ENCODE data around the gene NACAD.
A peak's percentile ranks its signal among the peaks of the same experiment; 100 is the strongest.

NACAD gene

DNA sequence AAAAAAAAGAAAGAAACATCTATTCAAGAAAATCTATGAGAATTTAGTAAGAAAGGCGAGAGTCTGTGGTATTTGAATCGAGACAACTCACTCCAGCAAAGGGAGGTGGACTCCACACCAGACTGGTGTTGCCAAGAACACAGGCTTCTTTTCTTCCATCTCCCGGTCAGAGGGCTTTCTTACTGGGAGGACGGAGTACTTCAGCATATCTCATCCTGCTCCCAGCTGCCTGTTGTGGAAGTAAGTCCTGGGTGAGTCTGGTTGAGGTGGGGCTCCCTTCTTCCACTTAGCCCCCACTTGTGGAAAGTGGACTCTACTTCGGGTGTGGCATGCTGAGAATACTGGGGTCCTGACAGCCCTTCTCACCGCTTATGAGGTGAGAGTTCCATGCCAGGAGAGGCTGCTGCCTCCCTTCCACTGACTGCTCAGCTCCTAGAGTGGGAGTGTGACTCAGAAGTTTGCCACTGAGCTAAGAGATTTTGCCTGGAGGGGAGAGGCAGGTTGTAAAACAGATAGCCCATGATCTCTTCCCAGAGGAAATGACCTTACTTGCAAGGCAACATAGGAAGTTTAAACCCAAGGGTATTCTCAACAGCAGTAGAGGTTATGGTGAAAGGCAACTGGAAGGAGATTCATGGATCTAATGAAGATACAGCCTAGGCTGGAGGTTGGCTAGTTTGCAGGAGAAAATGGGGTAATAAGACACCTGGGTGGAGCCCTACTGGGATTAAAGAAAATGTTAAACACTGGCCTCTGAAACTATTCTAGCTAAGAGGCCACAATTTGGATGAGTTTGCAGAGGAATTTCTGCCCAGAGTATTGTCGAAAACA, 3.5 kb upstream of the NACAD start:
- DNase-seq (ENCODE audit: low read depth, low spot score), result no peak

DNA sequence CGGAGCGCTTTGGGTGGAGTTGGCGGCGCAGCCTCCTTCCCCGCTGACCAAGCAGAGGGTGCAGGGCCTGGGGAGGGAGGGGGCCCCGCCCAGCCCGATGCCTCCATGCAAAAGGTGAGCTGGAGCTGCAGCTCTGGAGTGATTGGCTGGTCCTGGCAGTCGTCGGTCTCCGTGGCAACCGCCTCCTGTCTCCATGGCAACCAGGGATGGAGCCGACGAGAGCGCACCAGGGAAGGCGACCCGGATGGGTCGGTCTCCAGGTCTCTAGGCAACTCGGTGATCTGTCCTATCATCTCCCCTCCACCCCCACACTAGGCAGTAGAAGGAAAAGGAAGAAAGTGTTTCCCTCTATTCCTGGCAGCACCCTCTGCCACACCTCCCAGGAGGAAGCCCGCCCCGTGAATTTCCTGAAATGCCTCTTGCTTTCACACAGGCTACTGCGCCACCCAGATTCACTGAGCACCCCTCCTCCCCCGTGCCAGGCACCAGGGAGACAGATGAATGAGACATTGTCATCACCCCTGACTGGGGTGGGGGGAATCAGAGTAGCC, 647 bp upstream of the NACAD start:
- DNase-seq (ENCODE audit: low read depth, low spot score), result peak; percentile 35

DNA sequence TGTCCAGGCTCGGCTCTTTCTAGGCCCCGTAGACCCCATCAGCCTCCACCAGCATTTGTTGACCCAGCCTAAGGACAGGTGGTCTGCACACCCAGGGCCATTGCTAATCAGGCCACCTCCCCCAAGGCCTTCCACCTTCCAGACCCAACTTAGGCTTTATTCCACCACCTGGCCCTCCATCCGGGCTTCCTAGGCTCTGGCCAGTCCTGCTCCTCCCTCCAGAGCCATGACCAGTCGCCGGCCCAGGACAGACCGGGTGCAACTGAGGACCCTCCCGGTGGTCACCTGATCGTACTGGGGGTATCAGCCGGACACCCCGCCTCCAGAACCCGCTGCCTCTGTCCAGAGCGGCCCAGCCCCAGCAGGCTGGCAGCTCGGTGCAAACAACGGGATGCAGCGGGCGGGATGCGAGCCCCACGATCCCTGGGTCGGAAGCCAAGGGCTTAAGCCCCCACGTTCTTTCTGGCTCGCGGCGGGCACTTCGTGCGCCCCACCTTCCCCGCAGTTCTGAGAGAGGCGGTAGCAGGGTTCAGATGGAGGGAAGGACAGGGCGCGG, 545 bp downstream of the NACAD start:
- no peak for DNase-seq (ENCODE audit: low read depth, low spot score)

DNA sequence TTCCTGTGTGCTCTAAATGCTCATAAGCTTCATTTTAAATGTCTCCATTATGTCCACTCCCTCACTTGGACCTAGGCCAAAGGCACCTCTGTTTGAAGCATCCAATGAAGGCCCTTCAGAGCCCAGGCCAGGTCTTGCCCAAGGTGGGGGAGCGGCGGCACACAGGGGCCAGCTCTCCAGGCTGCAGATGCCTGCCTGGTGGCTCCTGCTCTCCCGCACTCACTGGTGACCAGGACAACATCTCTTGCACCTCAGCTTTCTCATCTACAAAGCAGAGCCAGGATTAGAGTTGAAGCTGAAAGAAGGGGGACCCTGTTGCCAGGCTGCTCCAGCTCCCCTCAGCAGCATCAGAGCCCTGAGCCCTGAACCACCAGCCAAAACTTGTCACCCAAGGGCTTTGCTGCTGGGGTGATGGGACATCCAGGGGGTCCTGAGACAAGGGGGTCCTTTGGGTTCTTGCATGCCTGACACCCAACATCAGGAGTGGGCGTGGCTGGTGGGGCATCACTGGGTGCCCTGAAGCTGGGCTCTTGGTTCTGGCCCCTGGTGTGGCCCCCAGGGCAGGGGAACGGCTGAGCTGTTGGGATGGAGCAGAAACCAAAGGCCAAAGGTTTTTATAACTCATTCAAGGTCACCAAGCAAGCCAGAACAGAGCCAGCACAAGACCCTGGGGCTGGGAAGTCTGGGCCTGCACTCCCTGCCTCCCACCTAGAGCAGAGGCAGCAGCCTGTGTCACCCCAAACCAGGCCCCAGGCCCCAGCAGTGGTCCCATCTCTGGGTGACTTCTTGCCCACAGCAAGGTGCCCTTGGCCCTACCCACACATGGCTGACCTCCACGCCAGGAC, 1.2 kb downstream of the NACAD start:
- DNase-seq (ENCODE audit: low read depth, low spot score), result no peak

GRCh38 chr7:45086331-45087065, 2.3 kb downstream of the NACAD start:
- no peak for DNase-seq (ENCODE audit: low read depth, low spot score)

- no peak for DNase-seq (ENCODE audit: low read depth, low spot score)
Observed at GRCh38 chr7:45085619-45086200, 3.1 kb downstream of the NACAD start.

DNA sequence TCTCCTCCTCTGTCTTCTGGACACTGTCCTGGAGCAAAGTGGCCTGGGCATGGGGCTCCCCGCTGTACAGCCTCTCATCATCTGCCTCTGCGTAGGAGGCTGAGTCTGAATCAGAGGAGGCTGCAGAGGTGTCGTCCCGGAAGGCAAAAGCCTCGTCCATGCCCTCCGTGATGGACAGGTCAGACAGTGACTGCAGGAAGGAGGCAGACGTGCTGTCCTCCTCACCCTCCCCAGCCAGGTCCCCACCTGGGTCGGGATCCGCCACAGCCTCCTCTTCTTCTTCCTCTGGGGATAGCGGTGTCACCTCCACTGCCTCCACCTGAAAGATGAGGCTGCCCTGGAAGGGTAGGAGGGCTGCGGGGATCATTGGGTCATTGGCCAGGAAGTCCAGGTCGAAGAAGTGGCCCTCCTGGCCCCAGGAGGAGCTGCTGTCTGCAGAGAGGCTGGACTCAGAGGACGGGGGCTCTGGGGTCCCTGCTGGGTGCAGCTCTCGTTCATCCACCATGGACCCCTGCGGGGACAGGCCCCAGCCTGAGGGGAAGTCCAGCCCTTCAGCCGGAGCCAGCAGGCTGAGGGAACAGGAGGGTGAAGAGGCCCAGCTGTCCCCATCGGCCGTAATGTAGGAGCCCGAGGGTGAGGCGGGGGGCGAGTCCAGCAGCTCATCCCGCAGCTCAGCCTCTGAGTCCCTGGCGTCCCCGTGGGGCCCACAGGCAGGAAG, 3.7 kb downstream of the NACAD start:
- no peak for DNase-seq (ENCODE audit: low read depth, low spot score)

DNA sequence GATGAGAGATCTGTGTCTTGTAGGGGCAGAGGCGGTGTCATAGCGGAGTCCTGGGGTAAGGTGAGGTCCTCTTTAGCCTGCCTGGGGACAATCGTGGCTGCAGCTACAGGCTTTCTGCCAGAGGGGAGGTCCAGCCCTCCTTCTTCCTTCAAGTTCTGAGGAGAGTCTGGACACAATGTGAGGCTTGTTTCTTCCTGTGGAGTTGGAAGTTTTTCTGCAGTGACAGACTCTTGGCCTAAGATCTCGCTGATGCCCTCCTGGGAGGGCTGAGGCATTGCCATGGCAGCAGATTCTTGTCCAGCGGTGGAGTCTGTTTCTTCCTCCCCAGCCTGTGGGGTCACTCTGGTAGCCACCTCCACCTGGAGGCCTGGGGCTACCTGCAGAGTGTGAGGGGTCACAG, 4.4 kb downstream of the NACAD start:
- DNase-seq (ENCODE audit: low read depth, low spot score), result no peak

DNA sequence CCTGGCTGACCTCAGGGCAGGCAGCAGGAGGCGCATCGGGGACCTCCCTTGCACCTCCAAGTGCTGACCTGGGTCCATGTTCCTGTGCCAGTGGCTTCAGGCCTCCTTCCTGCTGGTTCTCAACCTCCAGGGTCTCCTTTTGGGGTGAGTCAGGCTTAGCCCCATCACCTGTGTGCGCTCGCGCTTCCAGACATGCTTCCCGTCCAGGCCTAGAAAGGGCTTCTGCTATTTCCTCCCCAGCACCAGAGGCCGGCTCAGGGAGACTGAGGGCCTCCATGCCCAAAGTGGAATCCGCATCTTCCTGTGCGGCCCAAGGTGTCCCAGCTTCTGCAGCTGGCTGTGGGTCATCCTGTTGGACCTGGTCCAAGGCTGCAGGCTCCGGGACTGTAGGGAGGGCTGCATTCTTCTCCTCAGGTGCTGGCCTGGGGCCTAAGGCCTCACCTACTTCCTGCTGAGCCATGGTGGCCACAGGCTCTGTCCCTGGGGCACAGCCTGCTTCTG, 5.9 kb downstream of the NACAD start:
- DNase-seq (ENCODE audit: low read depth, low spot score), result no peak

GRCh38 chr7:45082031-45082830, 6.5 kb downstream of the NACAD start:
- no peak for DNase-seq (ENCODE audit: low read depth, low spot score)

GRCh38 chr7:45081670-45081974, 7.1 kb downstream of the NACAD start:
- DNase-seq (ENCODE audit: low read depth, low spot score), result no peak

GRCh38 chr7:45080958-45081669, 7.7 kb downstream of the NACAD start:
- no peak for DNase-seq (ENCODE audit: low read depth, low spot score)

DNA sequence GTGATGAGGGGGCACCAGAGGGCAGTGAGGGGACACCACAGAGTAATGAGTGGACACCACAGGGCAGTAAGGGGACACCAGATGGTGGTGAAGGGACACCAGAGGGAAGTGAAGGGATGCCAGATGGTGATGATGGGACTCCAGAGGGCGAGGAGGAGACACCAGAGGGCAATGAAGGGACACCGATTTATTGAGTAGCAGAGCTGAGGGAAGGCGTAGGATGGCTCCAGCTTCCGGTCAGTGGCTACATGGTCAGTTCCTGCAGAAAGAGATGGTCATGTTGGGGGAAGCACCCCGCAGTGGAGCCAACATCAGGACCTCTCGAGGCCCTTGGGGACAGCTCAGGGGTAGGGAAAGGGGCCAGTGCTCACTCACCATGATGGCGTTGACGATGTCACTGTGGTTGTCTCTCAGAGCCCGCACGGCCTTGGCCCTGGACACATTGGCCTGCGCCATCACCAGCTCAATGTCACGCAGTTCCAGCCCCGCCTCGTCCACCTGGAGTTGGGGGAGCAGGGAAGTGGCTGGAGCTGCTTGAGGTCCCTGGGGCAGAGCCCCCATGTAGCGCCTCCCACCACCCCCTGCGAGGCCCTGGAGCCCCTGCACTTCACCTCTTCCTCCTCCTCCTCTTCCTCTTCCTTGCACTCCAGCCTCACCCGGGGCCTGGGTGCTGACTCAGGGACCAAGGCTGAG, 8.4 kb downstream of the NACAD start:
- DNase-seq (ENCODE audit: low read depth, low spot score), result no peak

DNA sequence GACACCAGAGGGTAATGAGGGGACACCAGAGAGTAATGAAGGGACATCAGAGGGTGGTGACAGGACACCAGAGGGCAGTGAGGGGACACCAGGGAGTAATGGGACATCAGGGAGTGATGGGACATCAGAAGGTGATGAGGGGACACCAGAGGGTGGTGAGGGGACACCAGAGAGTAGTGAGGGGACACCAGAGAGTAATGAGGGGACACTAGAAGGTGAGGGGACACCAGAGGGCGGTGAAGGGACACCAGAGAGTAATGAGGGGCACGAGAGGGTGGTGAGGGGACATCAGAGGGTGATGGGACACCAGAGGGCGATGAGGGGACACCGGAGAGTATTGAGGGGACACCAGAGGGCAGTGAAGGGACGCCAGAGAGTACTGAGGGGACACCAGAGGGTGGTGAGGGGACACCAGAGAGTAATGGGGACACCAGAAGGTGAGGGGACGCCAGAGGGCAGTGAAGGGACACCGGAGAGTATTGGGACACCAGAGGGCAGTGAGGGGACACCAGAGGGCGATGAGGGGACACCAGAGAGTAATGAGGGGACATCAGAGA, 10.6 kb downstream of the NACAD start:
- DNase-seq (ENCODE audit: low read depth, low spot score), result no peak

DNA sequence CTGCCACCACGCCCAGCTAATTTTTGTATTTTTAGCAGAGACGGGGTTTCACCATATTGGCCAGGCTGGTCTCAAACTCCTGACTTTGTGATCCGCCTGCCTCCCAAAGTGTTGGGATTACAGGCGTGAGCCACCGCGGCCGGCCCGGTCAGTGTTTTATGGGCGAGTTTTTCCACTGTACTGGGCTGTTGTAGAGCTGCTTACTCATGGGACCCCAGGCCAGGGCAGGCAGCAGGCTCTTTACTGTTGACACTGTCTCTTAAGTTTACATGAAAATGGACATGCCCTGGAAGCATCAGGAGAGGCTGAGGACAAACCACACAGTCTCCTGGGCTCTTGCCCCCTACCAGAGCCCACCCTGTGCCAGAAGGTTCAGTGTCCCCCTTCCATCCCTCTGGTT, 11.2 kb downstream of the NACAD start:
- DNase-seq (ENCODE audit: low read depth, low spot score), result no peak

DNA sequence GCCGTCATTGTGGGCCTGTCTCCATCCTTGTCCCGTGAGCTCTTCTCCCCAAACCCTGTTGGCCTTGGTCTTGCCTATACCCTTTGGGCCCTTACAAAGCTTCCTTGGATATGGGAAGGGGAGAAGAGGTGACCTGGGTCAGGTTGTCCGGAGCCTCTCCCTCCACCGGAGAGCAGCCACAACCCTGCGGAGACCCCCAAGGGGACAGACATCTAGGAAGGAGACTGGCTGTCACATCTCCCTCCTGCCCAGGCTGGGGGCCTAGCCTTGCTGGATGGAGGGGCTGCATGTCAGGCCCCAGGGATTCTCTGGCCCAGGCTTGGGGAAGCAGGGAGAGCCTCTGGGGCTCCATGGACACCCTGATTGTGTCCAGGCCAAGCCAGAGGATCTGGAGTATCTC, 11.8 kb downstream of the NACAD start:
- no peak for DNase-seq (ENCODE audit: low read depth, low spot score)

DNA sequence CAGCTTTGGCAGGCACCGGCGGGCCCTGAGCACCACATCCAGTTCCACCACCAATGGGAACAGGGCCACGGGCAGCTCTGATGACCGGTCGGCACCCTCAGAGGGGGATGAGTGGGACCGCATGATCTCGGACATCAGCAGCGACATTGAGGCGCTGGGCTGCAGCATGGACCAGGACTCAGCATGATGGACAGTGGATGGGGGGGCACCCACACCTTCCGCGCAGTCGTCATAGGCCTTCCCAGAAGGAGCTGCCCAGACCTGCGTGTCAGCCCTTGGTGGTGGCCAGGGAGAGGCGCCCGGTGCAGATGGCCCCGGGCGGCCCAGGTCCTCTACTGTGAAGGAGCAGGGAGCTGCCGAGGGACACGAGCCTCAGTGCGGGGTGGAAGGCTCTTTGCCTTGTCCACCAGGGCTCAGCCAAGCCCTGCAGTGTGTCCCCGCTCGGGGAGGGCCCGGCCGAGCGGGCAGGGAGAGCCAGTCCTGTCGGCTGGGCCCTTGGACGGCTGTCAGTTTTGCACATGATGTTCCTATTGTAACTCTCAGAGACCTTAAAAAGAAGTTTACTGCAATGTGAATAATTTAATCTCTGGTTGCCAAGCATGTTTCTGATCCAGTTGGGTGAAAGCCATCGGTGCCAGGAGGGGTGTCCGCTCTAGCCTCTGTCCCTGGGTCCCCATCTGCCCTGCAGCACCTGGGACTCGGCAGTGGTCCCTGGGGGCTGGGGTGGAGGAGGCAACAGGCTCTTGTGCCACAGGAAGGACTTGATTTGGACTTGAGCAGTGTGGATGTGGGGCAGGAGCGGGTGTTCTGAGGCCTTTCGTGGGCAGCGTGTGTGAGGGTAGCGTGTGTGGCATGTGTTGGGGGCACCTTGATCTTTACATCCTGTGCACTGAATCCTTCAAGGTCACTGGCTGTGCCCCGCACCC, 12.6 kb downstream of the NACAD start:
- DNase-seq (ENCODE audit: low read depth, low spot score), result no peak
